Activated CD4-positive, alpha-beta T cell treated with anti-CD3 and anti-CD28 coated beads, Interleukin-2, amount 50 U/mL, for 24 hours (primary cell): ENCODE data around the gene KLC4.
"Not testable (repeated sequence)": the region's sequence is repeated elsewhere in the genome, so short reads cannot be mapped to it uniquely, and the experiment has no call there.

ENCODE experiments used
- DNase-seq, 2 donors: peaks; one replicate each; pipeline ENCODE4 v3.0.0-alpha.2; 2020; ENCODE audit warnings: low read depth in 1 of 2, low spot score in 1 of 2

The KLC4 gene

DNA sequence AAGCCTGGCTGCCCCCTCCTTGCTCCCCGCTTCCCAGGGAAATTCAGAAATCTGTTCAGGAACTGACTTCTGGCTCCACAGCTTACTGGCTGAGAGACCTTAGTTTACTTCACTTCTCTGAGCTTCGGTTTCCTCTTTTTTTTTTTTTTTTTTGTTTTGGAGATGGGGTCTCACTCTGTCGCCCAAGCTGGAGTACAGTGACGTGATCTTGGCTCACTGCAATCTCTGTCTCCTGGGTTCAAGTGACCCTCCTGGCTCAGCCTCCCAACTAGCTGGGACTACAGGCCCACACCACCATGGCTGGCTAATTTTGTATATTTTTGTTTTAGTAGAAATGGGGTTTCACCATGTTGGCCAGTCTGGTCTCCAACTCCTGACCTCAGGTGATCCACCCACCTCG lies 31.6 kb downstream of the KLC4 start:
- DNase-seq, result no peak

DNA sequence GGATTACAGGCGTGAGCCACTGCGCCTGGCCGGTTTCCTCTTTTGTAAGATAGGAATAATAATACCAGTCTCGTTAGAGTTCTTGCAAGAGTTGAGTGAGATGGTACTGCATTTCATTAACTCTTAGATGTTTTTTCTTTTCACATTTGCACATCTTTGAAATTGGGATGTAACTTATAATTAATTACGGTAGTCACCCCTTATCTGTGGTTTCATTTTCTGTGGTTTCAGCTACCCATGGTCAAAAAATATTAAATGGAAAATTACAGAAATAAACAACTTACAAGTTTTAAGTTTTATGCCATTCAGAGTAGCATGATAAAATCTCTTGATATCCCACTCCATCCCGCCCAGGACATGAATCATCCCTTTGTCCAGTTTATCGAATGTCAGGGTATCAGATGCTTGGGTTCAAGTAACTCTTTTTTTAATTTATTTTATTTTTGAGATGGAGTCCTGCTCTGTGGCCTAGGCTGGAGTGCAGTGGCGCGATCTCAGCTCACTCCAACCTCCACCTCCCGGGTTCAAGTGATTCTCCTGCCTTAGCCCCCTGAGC lies 32.1 kb downstream of the KLC4 start:
- no peak for DNase-seq

DNA sequence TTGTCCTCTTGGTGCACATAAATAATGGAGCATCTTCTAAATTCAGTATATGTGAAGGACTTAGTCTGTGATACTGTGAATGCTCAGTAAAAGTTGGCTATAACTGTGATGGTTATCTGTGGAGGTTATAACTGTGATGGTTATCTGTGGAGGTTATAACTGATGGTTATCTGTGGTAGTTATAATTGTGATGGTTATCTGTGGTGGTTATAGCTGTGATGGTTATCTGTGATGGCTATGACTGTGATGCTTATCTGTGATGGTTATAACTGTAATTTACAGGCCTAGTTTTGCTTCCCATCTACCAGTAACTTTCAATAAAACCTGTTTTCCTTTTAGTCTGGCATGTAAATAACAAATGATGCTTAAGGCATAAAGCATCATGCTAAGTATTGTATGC lies 33.2 kb downstream of the KLC4 start:
- DNase-seq, result no peak

DNA sequence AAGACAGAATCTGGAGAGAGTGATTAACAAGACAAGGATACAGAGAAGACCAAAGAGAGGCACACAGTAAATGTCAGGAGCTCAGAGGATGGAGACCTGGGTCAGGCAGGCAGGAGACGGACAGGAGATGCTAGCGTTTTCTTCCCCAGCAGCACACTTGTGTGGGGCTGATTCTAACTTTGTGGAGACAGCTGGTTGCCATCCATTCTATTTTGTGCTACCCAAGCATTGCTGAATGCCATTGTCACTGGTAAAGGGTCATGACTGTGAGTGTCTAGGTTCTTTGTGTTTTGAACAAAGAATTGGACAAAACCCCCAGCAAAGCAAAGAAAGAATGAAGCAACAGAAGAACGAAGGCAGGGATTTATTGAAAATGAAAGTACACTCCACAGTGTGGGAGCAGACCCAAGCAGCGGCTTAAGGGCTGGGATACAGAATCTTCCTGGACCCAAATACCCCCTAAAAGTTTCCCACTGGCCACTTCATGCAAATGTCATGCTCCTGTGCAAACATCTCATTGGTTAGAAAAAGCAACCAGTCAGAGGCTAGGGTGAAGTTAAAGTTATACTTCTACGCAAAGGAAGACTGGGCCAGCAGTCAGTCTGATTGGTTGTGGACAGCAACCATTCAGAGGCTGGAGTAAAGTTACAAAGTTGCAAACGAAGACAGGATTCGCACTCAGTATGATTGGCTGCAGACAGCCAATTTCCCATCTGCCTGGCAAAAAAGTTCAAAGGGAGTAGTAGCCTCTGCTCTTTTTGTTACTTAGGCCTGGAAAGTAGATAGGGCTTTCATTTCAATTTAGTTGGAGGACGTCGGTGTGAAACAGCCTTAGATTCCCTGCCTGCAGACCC lies 34.2 kb downstream of the KLC4 start:
- no peak for DNase-seq

DNA sequence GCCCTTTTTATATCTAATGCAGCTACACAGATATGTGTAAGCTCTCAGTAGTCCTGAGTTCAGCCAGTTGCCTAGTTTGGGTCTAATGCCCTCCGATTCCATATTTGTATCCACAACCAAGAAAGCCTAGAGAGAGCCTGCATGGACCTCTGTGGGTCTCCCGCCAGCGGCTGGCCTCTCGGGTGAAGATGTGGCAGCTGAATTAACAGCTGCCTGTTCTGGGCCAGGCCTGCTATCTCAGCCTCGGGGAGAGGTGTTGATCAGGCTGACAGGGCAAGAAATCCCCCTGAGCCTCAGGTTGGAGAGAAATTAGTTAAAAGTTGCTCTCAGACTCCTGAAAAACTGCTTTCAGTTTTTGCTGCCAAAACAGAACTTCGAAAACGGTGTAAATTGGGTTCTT lies 36.5 kb downstream of the KLC4 start:
- DNase-seq, result no peak

DNA sequence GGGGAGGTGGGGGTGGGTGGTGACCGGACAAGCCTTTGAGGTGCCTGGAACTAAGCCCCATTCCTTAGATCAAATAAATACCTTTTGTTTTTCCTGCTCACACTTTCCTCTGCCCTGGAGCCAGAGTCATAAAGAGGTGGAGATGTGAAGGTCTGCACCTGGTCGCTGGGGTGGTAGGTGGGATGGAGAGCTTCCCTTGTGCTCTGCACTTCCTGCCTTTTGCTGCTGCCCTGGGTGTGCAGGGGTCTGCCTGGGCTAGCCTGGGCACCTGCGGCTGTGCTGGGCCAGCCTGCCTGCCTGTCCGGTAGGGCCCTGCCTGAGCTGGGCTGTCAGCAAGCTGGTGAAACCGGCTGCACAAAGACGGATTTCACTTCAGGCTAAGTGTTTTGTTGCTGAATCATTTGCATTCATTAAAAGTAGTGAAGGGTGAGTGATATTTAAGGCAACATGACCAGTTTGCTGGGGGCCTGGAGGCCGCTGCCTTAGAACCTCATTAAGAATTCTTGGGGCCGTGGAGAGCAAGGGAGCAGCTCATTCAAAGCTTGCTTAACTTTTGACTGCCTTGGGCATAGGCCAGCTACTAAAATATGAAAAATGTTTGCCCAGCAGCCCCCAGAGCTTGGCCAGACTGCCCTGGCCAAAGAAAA lies 37.1 kb downstream of the KLC4 start:
- no peak for DNase-seq

DNA sequence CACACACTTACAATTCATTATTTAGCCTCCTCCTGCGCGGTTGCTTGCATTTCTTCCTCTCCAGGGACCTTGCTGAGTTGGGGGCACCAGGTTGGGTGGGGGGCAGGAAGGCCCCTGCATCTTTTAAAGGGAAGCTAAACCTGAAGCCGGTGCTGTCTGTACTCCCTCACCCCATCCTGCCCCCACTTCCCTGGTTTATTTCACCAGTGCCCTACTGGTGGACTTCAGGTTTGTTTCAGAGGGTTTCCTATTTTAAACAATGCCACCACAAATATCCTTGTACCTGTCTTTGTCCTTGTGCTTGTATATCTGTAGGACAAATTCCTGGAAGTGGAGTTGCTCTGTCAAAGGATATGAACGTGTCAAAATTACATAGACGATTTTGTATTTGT lies 37.7 kb downstream of the KLC4 start:
- no peak for DNase-seq

DNA sequence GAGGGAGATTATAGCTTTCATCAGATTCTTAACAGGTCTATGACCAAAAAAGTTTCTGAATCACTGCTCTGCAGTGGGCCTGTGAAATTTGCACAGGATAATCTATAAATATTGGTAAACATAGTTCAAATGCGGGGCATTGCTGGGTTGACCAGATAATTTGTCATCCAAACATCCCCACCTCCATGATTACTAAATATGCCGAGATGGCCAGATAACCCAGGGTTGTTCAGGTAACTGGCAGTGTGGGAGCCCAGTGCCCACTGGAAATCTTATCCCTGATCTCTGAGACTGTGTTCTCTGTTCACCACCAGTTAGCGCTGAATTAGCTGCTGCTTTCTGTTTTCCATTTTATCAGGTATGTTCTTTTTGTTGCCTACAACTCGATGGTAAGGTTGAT lies 38.1 kb downstream of the KLC4 start:
- no peak for DNase-seq

DNA sequence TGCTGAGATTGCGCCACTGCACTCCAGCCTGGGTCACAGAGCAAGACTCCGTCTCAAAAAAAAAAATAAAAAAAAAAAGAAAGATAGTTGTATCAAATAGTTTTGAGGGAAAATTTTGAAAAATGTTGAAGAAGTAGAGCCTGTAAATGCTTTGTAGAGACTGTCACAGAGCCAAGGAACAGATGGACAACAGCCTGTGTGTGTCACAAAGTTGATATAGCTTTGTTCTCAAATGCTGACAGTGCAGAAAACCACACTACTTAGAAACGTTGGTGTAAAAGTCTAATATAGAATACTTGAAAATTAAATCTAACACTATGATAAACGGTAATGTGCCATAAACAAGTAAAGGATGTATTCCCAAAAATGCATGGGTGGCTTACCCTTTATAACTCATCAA lies 42.1 kb downstream of the KLC4 start:
- no peak for DNase-seq

DNA sequence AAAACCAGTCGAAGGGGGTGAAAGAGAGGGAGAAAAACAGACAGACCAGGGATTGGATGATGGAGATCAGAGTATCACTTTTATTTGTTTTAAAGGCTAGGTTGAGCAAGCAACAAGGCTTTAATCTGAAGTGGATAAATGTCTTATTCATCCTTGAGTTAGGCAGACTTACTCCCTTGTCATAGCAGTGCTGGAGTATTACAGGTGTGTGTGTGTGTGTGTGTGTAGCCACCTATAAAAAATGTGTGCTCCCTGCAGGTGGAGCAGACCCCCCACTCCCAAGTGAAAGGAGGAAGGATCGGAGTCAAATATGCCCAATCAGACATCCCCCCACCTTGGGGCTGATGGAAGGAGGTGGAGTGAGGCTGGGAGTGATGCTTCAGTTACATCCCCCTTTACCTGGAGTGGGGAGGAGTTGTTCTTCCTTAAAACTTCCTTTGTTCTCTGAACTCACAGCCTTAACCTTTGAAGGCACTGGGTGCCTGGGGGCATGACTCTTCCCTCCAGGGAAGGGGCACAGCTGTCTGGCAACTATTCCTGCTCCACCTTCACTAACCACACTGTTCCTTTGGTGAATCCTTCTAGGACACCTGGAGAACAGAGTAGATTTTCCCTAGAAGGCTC lies 43.9 kb downstream of the KLC4 start:
- DNase-seq, result no peak

DNA sequence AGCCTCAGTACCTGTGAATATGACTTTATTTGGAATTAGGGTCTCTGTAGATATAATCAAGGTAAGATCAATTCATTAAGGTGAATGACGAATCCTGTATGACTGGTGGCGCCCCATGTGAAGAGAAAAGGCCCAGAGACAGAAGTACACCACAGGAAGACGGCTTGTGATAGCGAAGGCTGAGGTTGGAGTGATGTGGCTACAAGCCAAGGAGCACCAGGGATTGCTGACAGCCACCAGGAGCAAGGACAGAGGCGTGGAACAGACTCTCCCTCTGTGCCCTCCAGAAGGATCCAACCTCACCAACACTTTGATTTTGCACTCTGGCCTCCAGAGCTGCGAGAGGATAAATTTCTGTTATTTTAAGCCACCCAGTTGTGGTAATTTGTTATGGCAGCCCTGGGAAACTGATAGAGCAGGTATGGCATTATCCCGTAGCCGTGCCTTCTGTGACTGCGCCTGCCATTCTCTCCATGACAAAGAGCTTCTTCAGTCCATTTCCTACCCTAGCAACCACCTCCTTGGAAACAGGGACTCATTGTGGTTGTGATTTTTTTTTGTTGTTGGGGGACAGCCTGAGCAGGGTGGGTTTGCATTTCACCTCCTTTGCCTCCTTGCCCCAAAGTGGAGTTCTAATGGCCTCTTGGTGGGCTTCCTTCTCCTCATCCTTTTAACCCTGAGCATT lies 46.2 kb downstream of the KLC4 start:
- DNase-seq, result no peak

DNA sequence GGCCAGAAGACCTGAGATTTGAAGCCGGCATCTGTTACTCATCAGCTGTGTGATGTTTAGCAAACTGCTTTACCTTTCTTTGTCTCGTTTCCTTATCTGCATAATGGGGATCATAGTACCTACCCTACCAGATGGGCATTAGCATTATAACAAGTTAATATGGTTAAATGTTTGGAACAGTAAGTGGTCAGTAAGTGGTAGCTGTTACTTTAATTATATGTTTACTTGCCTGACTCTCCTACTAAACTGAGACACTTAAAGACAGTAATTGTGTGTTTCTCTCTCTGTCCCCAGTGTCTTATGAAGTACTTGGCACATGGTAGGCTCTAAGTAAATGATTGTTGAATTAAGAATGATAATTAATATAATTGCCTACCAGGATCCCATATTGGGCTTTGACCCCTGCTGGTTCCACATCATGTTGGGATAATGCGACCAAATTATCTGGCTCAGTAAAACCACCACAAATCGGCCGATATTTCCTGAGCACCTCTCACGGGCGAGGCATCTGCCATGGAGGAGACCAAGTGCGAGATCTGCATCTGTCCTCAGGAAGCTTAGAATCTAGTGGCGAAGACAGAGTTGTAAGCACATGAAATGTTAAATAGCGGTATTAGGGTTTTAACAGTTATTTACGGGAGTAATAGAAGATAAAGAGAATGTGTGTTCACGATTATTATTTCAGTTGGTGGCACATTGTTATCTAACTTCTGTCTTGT lies 48.1 kb downstream of the KLC4 start:
- no peak for DNase-seq

DNA sequence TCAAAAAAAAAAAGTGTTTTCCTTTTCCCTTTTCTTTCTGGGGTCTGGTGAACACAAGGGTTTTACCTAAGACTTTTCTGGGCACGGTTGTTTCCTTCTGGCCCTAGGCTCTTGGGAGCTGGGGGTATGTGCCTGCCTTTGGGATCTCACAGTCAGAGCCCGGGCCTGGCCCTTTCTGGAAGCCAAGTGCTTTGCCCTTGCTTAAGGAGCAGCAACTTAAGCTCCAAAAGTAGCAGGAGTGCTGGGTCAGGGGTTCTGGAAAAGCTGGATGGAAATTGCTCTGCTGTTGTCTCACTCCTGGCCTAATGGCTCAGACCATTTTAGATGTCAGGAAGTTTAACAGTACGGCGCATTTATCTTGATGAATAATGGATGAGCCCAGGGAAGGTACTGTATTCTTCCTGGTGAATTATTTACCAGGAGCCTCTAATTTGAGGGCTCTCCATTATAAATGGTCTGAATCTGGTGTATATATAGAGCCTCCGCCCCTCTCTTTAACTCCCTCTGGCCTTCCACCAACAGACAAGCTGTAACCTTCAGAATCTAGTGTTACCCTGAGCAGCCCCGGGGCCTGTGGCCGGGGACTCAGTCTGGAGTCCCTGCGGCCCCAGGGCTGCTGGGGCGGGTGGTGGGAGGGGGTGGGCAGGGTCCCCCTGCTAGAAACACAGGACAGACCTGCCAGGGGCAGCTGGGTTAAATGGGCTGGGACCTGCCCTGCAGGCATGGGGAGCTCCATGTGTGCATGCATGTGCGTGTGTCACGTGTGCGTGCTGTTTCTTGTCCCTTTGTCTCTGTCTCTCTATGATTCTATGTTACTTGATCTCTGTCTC lies 54.2 kb downstream of the KLC4 start:
- DNase-seq, result no peak

DNA sequence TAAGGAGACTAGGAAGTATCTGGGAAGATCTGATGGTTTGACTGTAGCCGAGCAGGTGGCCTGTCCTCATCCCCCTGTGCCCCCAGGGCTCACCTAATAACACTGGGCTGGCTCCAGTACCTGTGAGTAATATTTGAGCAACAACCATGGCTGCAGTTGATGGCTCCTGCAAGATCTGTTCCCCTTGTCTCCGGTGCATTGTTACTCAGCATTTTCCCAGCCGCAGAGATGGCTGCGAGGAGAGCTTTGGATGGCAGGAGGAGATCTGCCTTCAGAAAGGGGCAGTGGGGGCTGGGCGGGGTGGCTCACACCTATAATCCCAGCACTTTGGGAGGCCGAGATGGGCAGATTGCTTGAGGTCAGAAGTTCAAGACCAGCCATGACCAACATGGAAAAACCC lies 55.9 kb downstream of the KLC4 start:
- no peak for DNase-seq

DNA sequence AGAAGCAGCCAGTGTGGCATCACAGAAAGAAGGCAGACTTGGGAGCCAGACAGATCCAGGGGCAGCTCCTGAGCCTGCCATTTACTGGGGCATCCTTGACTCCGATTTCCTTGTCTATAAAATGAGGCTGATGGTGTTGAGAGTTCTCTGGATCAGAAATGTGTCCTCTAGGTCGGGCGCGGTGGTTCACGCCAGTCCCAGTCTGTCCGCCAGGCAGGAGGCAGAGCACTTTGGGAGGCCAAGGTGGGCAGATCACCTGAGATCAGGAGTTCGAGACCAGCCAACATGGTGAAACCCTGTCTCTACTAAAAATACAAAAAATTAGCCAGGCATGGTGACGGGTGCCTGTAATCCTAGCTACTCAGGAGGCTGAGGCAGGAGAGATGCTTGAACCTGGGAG lies 58.0 kb downstream of the KLC4 start:
- DNase-seq, result not testable (repeated sequence)

DNA sequence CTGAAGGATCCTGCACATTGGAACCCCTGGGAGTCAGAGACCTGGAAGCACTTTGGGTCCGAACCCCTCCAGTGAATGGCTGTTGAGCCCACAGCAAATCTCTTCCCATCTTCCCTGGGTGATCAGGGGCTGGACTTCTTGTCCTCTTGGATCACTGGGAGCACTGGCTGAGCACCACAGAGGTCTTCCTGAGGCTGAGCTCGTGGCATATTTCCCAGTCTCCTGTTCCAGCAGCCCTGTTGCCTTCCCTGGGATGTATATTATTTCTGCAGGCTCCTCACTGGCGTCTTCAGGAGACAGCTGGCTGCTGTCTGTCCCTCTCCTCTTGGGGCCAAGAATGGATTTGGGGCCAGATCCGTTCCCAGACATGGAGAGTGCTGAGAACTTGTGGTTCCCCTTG lies 60.1 kb downstream of the KLC4 start:
- DNase-seq, result no peak

DNA sequence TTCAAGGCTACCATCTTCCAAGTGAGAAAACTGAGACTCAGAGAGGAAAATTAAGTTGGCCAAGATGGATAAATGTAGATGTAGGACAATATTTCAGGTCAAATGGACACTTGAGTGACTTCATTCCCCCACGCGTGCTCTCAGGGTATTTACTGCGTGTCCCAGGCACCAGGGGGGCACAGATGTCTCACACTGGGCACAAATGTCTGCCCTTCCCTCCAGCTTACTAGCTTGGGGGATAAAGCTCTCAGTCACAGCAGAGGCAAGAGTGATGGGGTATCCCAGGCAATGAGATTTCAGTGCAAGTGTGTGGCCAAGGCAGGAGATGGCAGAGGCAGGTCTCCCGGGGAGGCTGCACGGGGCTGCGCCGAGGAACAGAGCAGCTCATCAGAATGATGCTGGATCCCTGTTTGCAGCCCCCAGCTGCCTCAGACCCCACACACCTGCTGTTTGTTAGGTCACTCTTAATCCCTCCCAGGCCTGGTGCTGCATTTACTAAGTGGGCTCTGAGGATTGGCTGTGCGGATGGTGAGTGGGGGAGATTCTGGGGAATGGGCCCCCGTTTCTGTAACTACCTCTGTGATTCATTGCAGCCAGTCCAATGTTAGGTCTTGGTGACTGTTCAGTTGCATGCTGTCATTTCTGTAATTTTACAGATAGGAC lies 60.8 kb downstream of the KLC4 start:
- no peak for DNase-seq

DNA sequence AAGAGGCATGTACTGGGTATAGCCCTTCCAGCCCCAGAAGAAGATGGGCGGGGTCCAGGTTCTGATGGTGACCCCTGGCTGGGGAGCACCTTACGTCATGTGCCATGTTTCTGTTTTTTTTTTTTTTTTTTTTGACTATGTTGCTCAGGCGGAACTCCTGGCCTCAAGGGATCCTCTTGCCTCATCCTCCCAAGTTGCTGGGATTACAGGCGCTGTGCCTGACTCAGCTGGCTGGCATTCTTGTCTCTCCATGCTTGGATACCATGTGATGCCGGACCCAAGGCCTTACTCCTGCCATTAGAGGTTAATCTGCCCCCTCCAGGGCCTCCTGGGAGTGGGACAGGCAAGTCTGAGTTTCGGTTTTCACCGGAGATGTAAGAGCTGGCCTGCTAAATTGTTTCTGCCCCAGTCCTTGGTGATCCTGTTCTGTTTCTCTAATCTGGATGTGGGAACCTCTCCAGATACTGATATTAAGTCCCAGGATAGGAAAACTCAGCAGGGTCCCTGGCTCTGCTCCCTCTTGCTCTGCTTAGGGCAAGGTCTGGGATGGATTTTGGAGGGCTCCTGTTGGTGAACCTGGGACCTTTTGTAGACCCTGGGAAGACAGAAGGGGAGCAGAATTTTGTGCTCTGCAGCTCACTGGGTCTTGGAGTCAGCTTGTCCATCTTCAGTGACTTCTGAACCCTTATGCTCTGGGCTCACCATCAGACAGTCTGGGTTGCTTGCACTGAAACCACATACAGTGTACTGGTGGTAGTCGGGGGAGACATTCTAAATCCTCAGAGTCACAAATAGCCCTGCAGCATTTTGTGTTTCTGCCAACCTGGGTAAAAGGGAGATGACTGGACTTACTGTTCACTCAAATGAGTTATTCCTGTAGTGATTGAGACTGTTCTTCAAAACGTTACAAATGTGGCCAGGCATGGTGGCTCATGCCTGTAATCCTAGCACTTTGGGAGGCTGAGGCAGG lies 61.8 kb downstream of the KLC4 start:
- no peak for DNase-seq
